Keratinocyte (primary cell): ENCODE data around the gene SLC39A8. TPM values are rescaled to one million over a fixed set of nuclear protein-coding genes. Genes with fewer than 3 reads are reported as not detected.

Experiments
- DNase-seq: peaks from one replicate; pipeline ENCODE4 v3.0.0-alpha.2; 2011; ENCODE audit warnings: low read depth, missing footprints, low spot score
- FAIRE-seq: peaks from 2 replicates; lab custom pipeline; 2011; peaks lifted over from hg19 to GRCh38; lab: Jason Lieb, UNC
- H2AFZ ChIP-seq: 2 replicates; pipeline ENCODE4 v1.6.0; 2012; ENCODE audit warnings: low read length, control low read depth, inconsistent platforms; ENCODE audit not compliant: control insufficient read depth
- H3K27ac ChIP-seq: 2 replicates; pipeline ENCODE4 v1.5.1; 2011; ENCODE audit warnings: low read length; ENCODE audit not compliant: control insufficient read depth, insufficient read depth
- H3K27me3 ChIP-seq: 3 replicates; pipeline ENCODE4 v1.6.0; 2011; ENCODE audit warnings: low read length; ENCODE audit not compliant: control insufficient read depth, insufficient read depth; ENCODE audit errors: extremely low read depth
- H3K36me3 ChIP-seq, 2 experiments: 2 replicates in 1 of 2; 3 replicates in 1 of 2; pipeline ENCODE4 v1.5.1; 2011; ENCODE audit warnings: low read length in 2 of 2, mild to moderate bottlenecking in 1 of 2; ENCODE audit not compliant: control insufficient read depth in 2 of 2, insufficient read depth in 2 of 2; ENCODE audit errors: extremely low read depth in 1 of 2
- H3K4me1 ChIP-seq: 3 replicates; pipeline ENCODE4 v1.5.1; 2011; ENCODE audit warnings: low read length; ENCODE audit not compliant: control insufficient read depth, insufficient read depth; ENCODE audit errors: extremely low read depth
- H3K4me2 ChIP-seq: 3 replicates; pipeline ENCODE4 v1.6.0; 2011; ENCODE audit warnings: low read depth, low read length; ENCODE audit not compliant: control insufficient read depth, insufficient read depth; ENCODE audit errors: extremely low read depth
- H3K4me3 ChIP-seq, 3 experiments: fragments of 200-600 bp in 1 of 3; sonication (generic) in 1 of 3; 2 replicates in 2 of 3; 3 replicates in 1 of 3; pipeline ENCODE4 v1.5.1; 2011 to 2016; ENCODE audit warnings: low read length in 3 of 3, mild to moderate bottlenecking in 3 of 3, control low read depth in 2 of 3, inconsistent platforms in 1 of 3, low read depth in 1 of 3, mixed read lengths in 1 of 3, mixed run types in 1 of 3, moderate library complexity in 1 of 3; ENCODE audit not compliant: control insufficient read depth in 2 of 3, insufficient read depth in 2 of 3; ENCODE audit errors: extremely low read depth in 1 of 3
- H3K79me2 ChIP-seq: 2 replicates; pipeline ENCODE4 v1.6.0; 2012; ENCODE audit warnings: low read length; ENCODE audit not compliant: control insufficient read depth, insufficient read depth
- H3K9ac ChIP-seq: 3 replicates; pipeline ENCODE4 v1.6.0; 2011; ENCODE audit warnings: low read length; ENCODE audit not compliant: control insufficient read depth, insufficient read depth; ENCODE audit errors: extremely low read depth
- H3K9me1 ChIP-seq: 3 replicates; pipeline ENCODE4 v1.6.0; 2011; ENCODE audit warnings: low read length; ENCODE audit not compliant: control insufficient read depth, insufficient read depth; ENCODE audit errors: extremely low read depth
- H3K9me3 ChIP-seq: 2 replicates; pipeline ENCODE4 v1.5.1; 2012; ENCODE audit warnings: low read depth, low read length; ENCODE audit not compliant: control insufficient read depth
- H4K20me1 ChIP-seq: 3 replicates; pipeline ENCODE4 v1.6.0; 2011; ENCODE audit warnings: low read length; ENCODE audit not compliant: control insufficient read depth, insufficient read depth; ENCODE audit errors: extremely low read depth
- CTCF ChIP-seq, 3 experiments: IDR thresholded peaks in 1 of 3; conservative IDR thresholded peaks in 1 of 3; optimal IDR thresholded peaks in 1 of 3; 2 replicates in 2 of 3; 3 replicates in 1 of 3; pipeline versions ENCODE3 to v1.5.1; 2011; ENCODE audit warnings: low read length in 3 of 3, mild to moderate bottlenecking in 3 of 3, moderate library complexity in 2 of 3, control low read depth in 1 of 3, inconsistent platforms in 1 of 3; ENCODE audit not compliant: insufficient read depth in 2 of 3; ENCODE audit errors: extremely low read depth in 1 of 3
- EZH2 ChIP-seq: IDR thresholded peaks from one replicate; pipeline ENCODE4 v1.6.1; 2012; ENCODE audit warnings: inconsistent platforms, mild to moderate bottlenecking, low read length, moderate library complexity
- dilution Hi-C: fragments of 300-500 bp; cut with MboI; formaldehyde crosslinking; loops from one replicate; pipeline ENCODE4 v1.7.0; 2020; ENCODE audit warnings: low sequenced_read_pairs; ENCODE audit not compliant: extremely low pct_ligation_motif_present
- polyA plus RNA-seq, 5 experiments: library from polyadenylated mRNA; depleted of rRNA in 3 of 5; stranded (reverse) in 3 of 5; stranded (forward) in 1 of 5; unstranded in 1 of 5; fragments of >200 nt; gene quantifications; 1 replicate in 1 of 5; 2 replicates in 3 of 5; 3 replicates in 1 of 5; pipeline versions ENCODE4 v1.2.1 to v1.2.3, GENCODE V29; 2011 to 2012; ENCODE audit warnings: missing spikeins in 2 of 5, low read depth in 1 of 5, low replicate concordance in 1 of 5

Gene SLC39A8
- polyA plus RNA-seq, 1 donor (not counting 4 experiments of a cell fraction or from before 2014, with no cell fraction given), result 7.5 TPM

GRCh38 chr4:102234243-102234838, 110.9 kb downstream of the SLC39A8 start:
- Histone ChIP-seq H3K9me1 (no peaks in the 10 kb centered on the region), H3K4me2 (no peak overlapping the region), H2AFZ (no peak overlapping the region), H3K27me3 (no peaks in the 10 kb centered on the region), H4K20me1 (no peaks in the 10 kb centered on the region), H3K4me3 (no peak overlapping the region), H3K9me3 (no peaks in the 10 kb centered on the region), H3K36me3 (no peaks in the 10 kb centered on the region), H3K4me1 (no peaks in the 10 kb centered on the region), H3K9ac (no peak overlapping the region), H3K79me2 (no peaks in the 10 kb centered on the region), H3K27ac (no peak overlapping the region)
- DNase-seq (no peak), FAIRE-seq (no peak)
- no peak for TF ChIP-seq CTCF (optimal IDR thresholded peaks at IDR 0.05 in 1 of 3, IDR thresholded peaks at IDR 0.05 in 1 of 3, conservative IDR thresholded peaks at IDR 0.05 in 1 of 3; ENCODE audit: extremely low read depth in 1 of 3, insufficient read depth in 2 of 3, low read length in 3 of 3)
- TF ChIP-seq EZH2, result no peak
- dilution Hi-C loops, result no loop called here

- TF ChIP-seq EZH2 (no peak), CTCF (optimal IDR thresholded peaks at IDR 0.05 in 1 of 3, IDR thresholded peaks at IDR 0.05 in 1 of 3, conservative IDR thresholded peaks at IDR 0.05 in 1 of 3; ENCODE audit: extremely low read depth in 1 of 3, insufficient read depth in 2 of 3, low read length in 3 of 3) (no peak)
These were observed 115.1 kb downstream of the SLC39A8 start for GRCh38 chr4:102230194-102230593.

More at GRCh38 chr4:102230194-102230593, 115.1 kb downstream of the SLC39A8 start:
- Histone ChIP-seq H3K4me2 (no peak overlapping the region), H3K79me2 (no peaks in the 10 kb centered on the region), H2AFZ (no peak overlapping the region), H3K9me3 (no peaks in the 10 kb centered on the region), H4K20me1 (no peaks in the 10 kb centered on the region), H3K9ac (no peak overlapping the region), H3K27me3 (no peaks in the 10 kb centered on the region), H3K4me3 (no peak overlapping the region), H3K36me3 (no peaks in the 10 kb centered on the region), H3K4me1 (no peaks in the 10 kb centered on the region), H3K27ac (no peak overlapping the region), H3K9me1 (no peaks in the 10 kb centered on the region)
- DNase-seq, result no peak
- FAIRE-seq, result no peak
- dilution Hi-C loops, result no loop called here
